RWPE1 (cell line): ENCODE measurements around the gene P3H3.

Experiments
- CTCF ChIA-PET: fragments of 350-600 bp; sonication (Branson Sonifier 250); formaldehyde crosslinking; extraction: SDS; loops from one replicate; lab custom pipeline; 2021; lab: Yijun Ruan, JAX
- POLR2A ChIA-PET: fragments of 400-600 bp; formaldehyde crosslinking; extraction: SDS; loops from one replicate; lab custom pipeline; 2020; ENCODE audit warnings: antibody characterized with exemption; ENCODE audit not compliant: low non-redundant PET; lab: Yijun Ruan, JAX
- DNase-seq: peaks from one replicate; pipeline ENCODE4 v3.0.0; 2012; ENCODE audit warnings: low spot score
- H3K27ac ChIP-seq: fragments of 450-650 bp; 2 replicates; pipeline ENCODE4 v1.5.1; 2017
- CTCF ChIP-seq: fragments of 450-650 bp; conservative IDR thresholded peaks from 2 replicates; pipeline ENCODE4 v1.5.1; 2017; ENCODE audit warnings: low read depth, mild to moderate bottlenecking

The P3H3 gene

DNA sequence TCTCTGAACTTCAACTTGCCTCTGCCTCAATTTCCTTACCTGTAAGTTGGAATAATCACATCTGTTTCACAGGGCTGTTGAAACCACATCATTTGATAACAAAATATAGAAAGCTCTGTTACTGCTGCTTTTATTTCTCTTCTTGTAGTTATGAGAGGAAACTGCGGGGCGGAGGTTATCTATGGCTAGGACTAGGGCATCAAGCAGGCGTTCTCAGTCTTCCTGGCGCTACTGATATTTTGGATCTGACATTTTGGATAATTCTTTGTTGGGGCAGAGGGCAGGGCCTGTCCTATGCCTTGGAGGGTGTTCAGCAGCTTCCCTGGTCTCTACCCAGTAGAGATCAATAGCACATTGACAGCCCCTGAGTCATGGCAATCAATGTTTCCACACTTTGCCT is 3.9 kb downstream of the P3H3 start:
- no peak for TF ChIP-seq CTCF
- ChIA-PET POLR2A (no interaction called here), CTCF (interaction anchor here (1.3 kb wide), 1 partner anchor 79 kb away, joined by 4 read pairs; the partner anchor contains the start of gene MLF2)
- DNase-seq, result no peak
- H3K27ac ChIP-seq, result no peak overlapping the region

DNA sequence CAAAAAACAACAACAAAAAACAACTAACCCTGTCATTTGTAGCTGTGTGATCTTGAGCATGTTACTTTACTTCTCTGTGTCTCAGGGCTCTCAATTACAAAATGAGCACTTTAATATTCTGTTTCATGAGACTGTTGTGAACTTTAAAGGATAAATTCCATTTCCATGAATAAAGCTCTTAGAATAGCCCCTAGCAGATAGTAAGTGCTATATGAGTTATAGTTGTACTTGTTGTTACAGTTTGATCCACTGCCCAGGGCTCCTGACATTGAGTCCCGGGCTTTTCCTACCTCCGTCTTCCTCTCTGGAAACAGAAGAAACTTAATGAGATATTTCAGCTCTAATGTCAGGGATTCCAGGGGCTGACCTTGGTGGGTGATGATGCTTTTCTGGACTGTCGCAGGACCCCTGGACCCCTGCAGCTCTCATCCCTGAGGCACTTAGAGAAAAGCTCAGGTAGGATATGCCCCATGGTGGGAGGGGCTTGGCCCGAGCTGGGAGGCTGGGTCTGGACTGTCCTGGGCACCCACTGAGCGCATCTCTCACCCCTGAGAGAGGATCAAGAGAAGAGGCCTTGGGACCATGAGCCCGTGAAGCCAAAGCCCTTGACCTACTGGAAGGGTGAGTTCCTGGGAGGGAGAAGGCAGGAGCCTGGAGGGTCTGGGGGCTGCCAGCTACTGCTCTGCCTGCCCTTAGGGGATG is 5.1 kb downstream of the P3H3 start:
- no peak for DNase-seq
- ChIA-PET CTCF (no interaction called here), POLR2A (interaction anchor here (0.7 kb wide), 2 partner anchors 80 to 109 kb away, joined by 3 read pairs; partner anchors contain the start of gene MLF2)
- no peak overlapping the region for H3K27ac ChIP-seq
- TF ChIP-seq CTCF, result no peak

DNA sequence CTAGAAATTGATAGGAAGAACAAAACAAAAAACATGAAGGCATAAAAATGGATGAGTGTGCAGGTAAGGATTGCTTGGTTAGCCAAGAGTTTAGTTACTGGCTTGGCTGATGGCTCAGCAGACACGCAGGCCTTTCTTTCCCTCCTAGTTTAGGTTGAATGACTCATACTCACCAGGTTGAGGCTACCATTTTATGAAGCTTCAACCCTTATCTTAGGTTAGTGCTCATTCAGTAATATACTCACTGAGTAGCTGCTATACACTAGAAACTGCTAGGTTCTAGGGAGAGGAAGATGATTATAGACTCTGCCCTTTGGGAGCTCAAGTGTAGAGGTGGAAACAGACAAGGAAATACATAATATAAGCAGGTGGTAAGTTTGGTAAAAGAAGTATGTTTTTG is 6.0 kb downstream of the P3H3 start:
- ChIA-PET POLR2A (interaction anchor here (0.7 kb wide), 1 partner anchor 81 kb away, joined by 3 read pairs; the partner anchor contains the start of gene MLF2), CTCF (interaction anchor here (0.5 to 2.2 kb wide), 6 partner anchors 10 to 136 kb away, joined by 3 to 10 read pairs (median 6); partner anchors contain the start of gene GPR162)
- H3K27ac ChIP-seq, result no peak overlapping the region
- TF ChIP-seq CTCF, result no peak
- DNase-seq, result no peak

GRCh38 chr12:6834873-6835272 is 6.7 kb downstream of the P3H3 start:
- no peak overlapping the region for H3K27ac ChIP-seq
- POLR2A ChIA-PET, result no interaction called here
- TF ChIP-seq CTCF, result no peak
- no peak for DNase-seq
- CTCF ChIA-PET, result interaction anchor here (0.5 to 2.2 kb wide), 9 partner anchors 10 to 137 kb away, joined by 3 to 10 read pairs (median 5); partner anchors contain the start of genes GPR162 and MLF2

- no peak for TF ChIP-seq CTCF
- CTCF ChIA-PET, result interaction anchor here (0.6 to 1.1 kb wide), 5 partner anchors 10 to 103 kb away, joined by 3 to 5 read pairs (median 3); no protein-coding TSS in a partner anchor
- no peak overlapping the region for H3K27ac ChIP-seq
- no peak for DNase-seq
- POLR2A ChIA-PET, result no interaction called here
Observed at GRCh38 chr12:6836851-6837250, 8.6 kb downstream of the P3H3 start.

DNA sequence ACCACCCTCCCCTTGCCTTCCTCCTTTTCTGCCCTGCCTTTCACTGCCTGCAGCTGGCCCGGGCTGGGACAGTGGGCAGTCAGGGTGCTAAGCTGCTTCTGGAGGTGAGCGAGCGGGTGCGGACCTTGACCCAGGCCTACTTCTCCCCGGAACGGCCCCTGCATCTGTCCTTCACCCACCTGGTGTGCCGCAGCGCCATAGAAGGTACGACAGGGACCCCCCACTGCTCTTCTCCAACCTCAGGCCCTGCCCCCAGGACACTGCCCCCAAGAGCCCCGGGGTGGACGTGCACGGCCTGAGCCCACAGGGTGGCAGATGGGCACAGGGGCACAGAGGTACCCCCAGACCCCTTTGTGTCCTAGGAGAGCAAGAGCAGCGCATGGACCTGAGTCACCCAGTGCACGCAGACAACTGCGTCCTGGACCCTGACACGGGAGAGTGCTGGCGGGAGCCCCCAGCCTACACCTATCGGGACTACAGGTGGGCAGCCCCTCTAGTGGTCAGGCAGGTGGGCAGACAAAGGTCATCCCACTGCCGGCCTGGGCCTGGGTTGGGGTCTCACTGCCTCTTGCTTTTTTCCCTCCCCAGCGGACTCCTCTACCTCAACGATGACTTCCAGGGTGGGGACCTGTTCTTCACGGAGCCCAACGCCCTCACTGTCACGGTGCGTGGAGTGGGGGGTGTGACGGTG is 9.3 kb downstream of the P3H3 start:
- H3K27ac ChIP-seq, result no peak overlapping the region
- CTCF ChIA-PET, result interaction anchor here (0.5 to 1.0 kb wide), 3 partner anchors 15 to 34 kb away, joined by 3 read pairs; no protein-coding TSS in a partner anchor
- no peak for DNase-seq
- no peak for TF ChIP-seq CTCF
- POLR2A ChIA-PET, result no interaction called here
